B cell (primary cell): Measurements from ENCODE around the gene CUEDC2. TPM values are rescaled to one million over a fixed set of nuclear protein-coding genes. Genes with fewer than 3 reads are reported as not detected.

Experiments
- ATAC-seq: fragments of 200-7000 bp; cut with Tn5 transposase; one replicate; pipeline ENCODE4 v1.10.0; 2021; ENCODE audit warnings: low read depth, mild to moderate bottlenecking, moderate number of reproducible peaks, moderate library complexity
- CTCF ChIA-PET: fragments of 350-600 bp; sonication (Branson Sonifier 250); formaldehyde crosslinking; loops from one replicate; lab custom pipeline; 2021; ENCODE audit warnings: antibody characterized with exemption, inconsistent platforms; lab: Charles Lee
- POLR2A ChIA-PET: fragments of 350-600 bp; sonication (Branson Sonifier 250); formaldehyde crosslinking; loops from one replicate; lab custom pipeline; 2021; ENCODE audit warnings: antibody characterized with exemption; lab: Charles Lee
- DNase-seq: peaks from one replicate; pipeline ENCODE4 v3.0.0; 2013
- H2AFZ ChIP-seq: 2 replicates; pipeline ENCODE4 v1.6.1; 2012; ENCODE audit warnings: mild to moderate bottlenecking, low read depth, low read length; ENCODE audit not compliant: insufficient read depth, poor library complexity, severe bottlenecking
- H3K27ac ChIP-seq, 2 donors: 1 replicate in 1 of 2; 2 replicates in 1 of 2; pipeline ENCODE4 v1.5.1; 2012 to 2013; ENCODE audit warnings: low read length in 2 of 2, mild to moderate bottlenecking in 2 of 2, moderate library complexity in 1 of 2
- H3K27me3 ChIP-seq, 4 experiments: fragments of 200-600 bp in 1 of 4; sonication (generic) in 1 of 4; replicated peaks in 1 of 4; 1 replicate in 2 of 4; 2 replicates in 2 of 4; pipeline versions ENCODE4 v1.6.1 to v1.7.0; 2013 to 2016; ENCODE audit warnings: low read length in 3 of 4, mild to moderate bottlenecking in 2 of 4, mixed read lengths in 1 of 4, moderate library complexity in 1 of 4; ENCODE audit not compliant: insufficient read depth in 4 of 4, control insufficient read depth in 3 of 4; ENCODE audit errors: control extremely low read depth in 1 of 4
- H3K36me3 ChIP-seq, 2 experiments: replicated peaks in 1 of 2; 1 replicate in 1 of 2; 2 replicates in 1 of 2; pipeline versions ENCODE4 v1.6.1 to v1.7.1; 2013; ENCODE audit warnings: low read length in 1 of 2; ENCODE audit not compliant: insufficient read depth in 2 of 2, control insufficient read depth in 1 of 2; ENCODE audit errors: control extremely low read depth in 1 of 2, extremely low read depth in 1 of 2
- H3K4me1 ChIP-seq, 2 donors: fragments of 200-600 bp in 1 of 2; sonication (generic) in 1 of 2; 1 replicate in 1 of 2; 2 replicates in 1 of 2; pipeline versions ENCODE4 v1.5.1 to v1.6.1; 2013 to 2017; ENCODE audit warnings: low read length in 2 of 2; ENCODE audit not compliant: control insufficient read depth in 2 of 2, insufficient read depth in 2 of 2
- H3K4me2 ChIP-seq: replicated peaks from 2 replicates; pipeline ENCODE3; 2012; ENCODE audit warnings: mild to moderate bottlenecking, low read depth, low read length; ENCODE audit not compliant: poor library complexity, severe bottlenecking
- H3K4me3 ChIP-seq, 5 experiments: fragments of 200-600 bp in 1 of 5; sonication (generic) in 1 of 5; 1 replicate in 3 of 5; 2 replicates in 2 of 5; pipeline versions ENCODE4 v1.5.1 to v1.7.0; 2011 to 2016; ENCODE audit warnings: low read length in 4 of 5, mild to moderate bottlenecking in 4 of 5, low read depth in 2 of 5, control low read depth in 1 of 5, moderate library complexity in 1 of 5; ENCODE audit not compliant: insufficient read depth in 1 of 5; ENCODE audit errors: control extremely low read depth in 1 of 5, extremely low read depth in 1 of 5
- H3K79me2 ChIP-seq: fragments of 200-600 bp; sonication (generic); one replicate; pipeline ENCODE4 v1.6.0; 2016; ENCODE audit warnings: low read length; ENCODE audit not compliant: control insufficient read depth, insufficient read depth
- H3K9ac ChIP-seq: fragments of 200-600 bp; sonication (generic); 2 replicates; pipeline ENCODE4 v1.6.1; 2017; ENCODE audit warnings: mild to moderate bottlenecking, low read length, moderate library complexity
- H3K9me3 ChIP-seq, 3 donors: one replicate each; pipeline versions ENCODE4 v1.6.1 to v1.7.1; 2013; ENCODE audit warnings: low read length in 2 of 3; ENCODE audit not compliant: control insufficient read depth in 2 of 3, insufficient read depth in 1 of 3; ENCODE audit errors: control extremely low read depth in 1 of 3
- H4K20me1 ChIP-seq: 2 replicates; pipeline ENCODE4 v1.6.0; 2012; ENCODE audit warnings: mild to moderate bottlenecking, low read length; ENCODE audit not compliant: insufficient read depth, control insufficient read depth, poor library complexity, severe bottlenecking
- H3K27ac Mint-ChIP-seq: one replicate; pipeline ENCODE4 v1.8.0; 2021; ENCODE audit warnings: mixed read lengths
- H3K27me3 Mint-ChIP-seq: one replicate; pipeline ENCODE4 v1.8.0; 2021; ENCODE audit warnings: mixed read lengths
- H3K4me1 Mint-ChIP-seq: one replicate; pipeline ENCODE4 v1.8.0; 2021; ENCODE audit warnings: mixed read lengths
- H3K4me3 Mint-ChIP-seq: one replicate; pipeline ENCODE4 v1.8.0; 2021; ENCODE audit warnings: mixed read lengths
- H3K9me3 Mint-ChIP-seq: one replicate; pipeline ENCODE4 v1.8.0; 2022; ENCODE audit warnings: mixed read lengths; ENCODE audit not compliant: insufficient read depth
- CTCF ChIP-seq: fragments of 200-600 bp; IDR thresholded peaks from one replicate; pipeline ENCODE4 v1.8.0; 2022; ENCODE audit warnings: antibody characterized with exemption, mild to moderate bottlenecking
- EZH2 ChIP-seq: IDR thresholded peaks from 2 replicates; pipeline ENCODE4 v1.6.1; 2012; ENCODE audit warnings: borderline replicate concordance, low read depth, mild to moderate bottlenecking, moderate library complexity, low read length; ENCODE audit not compliant: insufficient read depth, poor library complexity, severe bottlenecking
- WGBS: methylation state at CpG from one replicate; pipeline ENCODE4 v1.1.5; 2013; ENCODE audit warnings: missing lambda C conversion rate; ENCODE audit not compliant: insufficient coverage; 5-methylcytosine and 5-hydroxymethylcytosine counted together
- intact Hi-C: fragments of 100-400 bp; cut with micrococcal nuclease; formaldehyde crosslinking; loops from one replicate; pipeline ENCODE4 v1.10.0; 2022
- polyA plus RNA-seq: library from polyadenylated mRNA; depleted of rRNA; stranded (reverse); fragments of >200 nt; gene quantifications from 2 replicates; pipeline ENCODE4 v1.2.3, GENCODE V29; 2012
- total RNA-seq, 2 donors: library from RNA; stranded (reverse); fragments of 120-200 nt in 1 of 2; gene quantifications; 1 replicate in 1 of 2; 2 replicates in 1 of 2; pipeline versions ENCODE4 v1.2.3 to v1.2.4, GENCODE V29; 2013 to 2022

Gene CUEDC2
- total and polyA plus RNA-seq, 2 donors (not counting 1 experiment from before 2014, with no cell fraction given), result 35.6 to 49.4 TPM

GRCh38 chr10:102450374-102451104, 18.2 kb upstream of the CUEDC2 start:
- POLR2A ChIA-PET, result interaction anchor here (0.5 to 3.4 kb wide), 9 partner anchors 11 to 297 kb away, joined by 3 to 31 read pairs (median 11); partner anchors contain the start of genes ACTR1A, CUEDC2, FBXL15 and NFKB2
- Histone ChIP-seq H3K4me1 (peaks cover 12 to 15% of the 10 kb centered on the region in 2 donors), H3K27me3 (no peaks in the 10 kb centered on the region), H4K20me1 (peaks cover 13% of the 10 kb centered on the region), H3K79me2 (peaks cover 10% of the 10 kb centered on the region), H3K4me3 (peak overlapping the region; percentile 75 to 97 (median 87)), H3K27ac (peak overlapping the region; percentile 81 to 86), H3K9ac (peak overlapping the region; percentile 75), H3K36me3 (peaks cover 0 to 13% of the 10 kb centered on the region in 2 experiments), H3K9me3 (no peaks in the 10 kb centered on the region), H3K4me2 (peak overlapping the region; percentile 85), H2AFZ (peak overlapping the region; percentile 83)
- ATAC-seq, result peak; percentile 79
- peak overlapping the region; percentile 97 for H3K27ac Mint-ChIP-seq
- H3K27me3 Mint-ChIP-seq, result no peaks in the 10 kb centered on the region
- under 1% methylated on average over 104 of the region's 104 CpGs for WGBS
- H3K4me1 Mint-ChIP-seq, result peaks cover 19% of the 10 kb centered on the region
- DNase-seq, result peak; percentile 96
- no peak for TF ChIP-seq CTCF
- no peak for TF ChIP-seq EZH2
- H3K9me3 Mint-ChIP-seq, result no peaks in the 10 kb centered on the region
- CTCF ChIA-PET, result interaction anchor here (0.6 to 6.2 kb wide), 10 partner anchors 11 to 219 kb away, joined by 3 to 32 read pairs (median 10); partner anchors contain the start of genes CUEDC2, FBXL15 and NFKB2
- peak overlapping the region; percentile 97 for H3K4me3 Mint-ChIP-seq
- intact Hi-C loops, result loop anchor here (1.0 kb wide), 6 partner anchors 11 to 298 kb away; partner anchors contain the start of genes ACTR1A and NOLC1

GRCh38 chr10:102450124-102450373, 17.7 kb upstream of the CUEDC2 start:
- Mint-ChIP-seq H3K4me3 (peak overlapping the region; percentile 97), H3K27ac (peak overlapping the region; percentile 97), H3K9me3 (no peaks in the 10 kb centered on the region), H3K27me3 (no peaks in the 10 kb centered on the region), H3K4me1 (peaks cover 19% of the 10 kb centered on the region)
- WGBS, result 0% methylated on average over 11 of the region's 11 CpGs
- Histone ChIP-seq H3K36me3 (peaks cover 0 to 8% of the 10 kb centered on the region in 2 experiments), H3K27ac (peak overlapping the region; percentile 81 to 86), H2AFZ (peak overlapping the region; percentile 83), H3K27me3 (no peaks in the 10 kb centered on the region), H3K9ac (peak overlapping the region; percentile 75), H3K4me1 (peaks cover 12 to 15% of the 10 kb centered on the region in 2 donors), H3K4me3 (peak overlapping the region; percentile 75 to 97 (median 87)), H3K9me3 (no peaks in the 10 kb centered on the region), H3K79me2 (peaks cover 10% of the 10 kb centered on the region), H3K4me2 (peak overlapping the region; percentile 85), H4K20me1 (peaks cover 13% of the 10 kb centered on the region)
- intact Hi-C loops, result loop anchor here (1.0 kb wide), 6 partner anchors 11 to 298 kb away; partner anchors contain the start of genes ACTR1A and NOLC1
- POLR2A ChIA-PET, result interaction anchor here (0.9 to 3.4 kb wide), 7 partner anchors 11 to 55 kb away, joined by 3 to 31 read pairs (median 18); partner anchors contain the start of genes ACTR1A, CUEDC2, FBXL15 and NFKB2
- ATAC-seq (no peak), DNase-seq (no peak)
- TF ChIP-seq EZH2 (no peak), CTCF (no peak)
- CTCF ChIA-PET, result interaction anchor here (0.6 to 6.2 kb wide), 10 partner anchors 11 to 218 kb away, joined by 3 to 32 read pairs (median 10); partner anchors contain the start of genes CUEDC2, FBXL15 and NFKB2
